SKM-1 treated with dmso at 0.1 percent for 144 hours (cell line): ENCODE data around the gene BSG.
"Not testable (repeated sequence)": the region's sequence is repeated elsewhere in the genome, so short reads cannot be mapped to it uniquely, and the experiment has no call there.

Experiments
- DNase-seq: peaks from one replicate; lab custom pipeline; 2025; ENCODE audit not compliant: unreplicated experiment; lab: John Stamatoyannopoulos, UW

BSG gene

GRCh38 chr19:617551-618246, 45.3 kb downstream of the BSG start:
- no peak for DNase-seq

DNA sequence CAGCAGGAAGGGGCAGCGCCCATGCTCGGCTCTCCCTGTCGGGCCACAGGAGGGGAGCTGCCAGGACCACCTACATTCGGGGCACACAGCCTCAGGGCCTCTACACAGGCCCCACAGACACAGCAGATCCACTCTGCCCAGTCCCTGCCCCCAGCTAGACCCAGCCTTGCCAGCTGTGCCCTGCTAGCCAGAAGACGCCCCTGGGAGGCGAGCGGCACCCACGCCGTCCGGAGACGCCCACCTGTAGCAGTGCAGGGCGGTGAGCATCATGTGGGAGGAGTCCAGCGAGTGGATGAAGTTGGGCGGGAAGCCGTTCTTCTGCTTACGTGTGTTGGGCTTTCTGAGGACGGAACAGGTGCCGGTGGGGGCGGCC, 45.8 kb downstream of the BSG start:
- no peak for DNase-seq

GRCh38 chr19:618674-619285, 46.4 kb downstream of the BSG start:
- DNase-seq: no peak

DNA sequence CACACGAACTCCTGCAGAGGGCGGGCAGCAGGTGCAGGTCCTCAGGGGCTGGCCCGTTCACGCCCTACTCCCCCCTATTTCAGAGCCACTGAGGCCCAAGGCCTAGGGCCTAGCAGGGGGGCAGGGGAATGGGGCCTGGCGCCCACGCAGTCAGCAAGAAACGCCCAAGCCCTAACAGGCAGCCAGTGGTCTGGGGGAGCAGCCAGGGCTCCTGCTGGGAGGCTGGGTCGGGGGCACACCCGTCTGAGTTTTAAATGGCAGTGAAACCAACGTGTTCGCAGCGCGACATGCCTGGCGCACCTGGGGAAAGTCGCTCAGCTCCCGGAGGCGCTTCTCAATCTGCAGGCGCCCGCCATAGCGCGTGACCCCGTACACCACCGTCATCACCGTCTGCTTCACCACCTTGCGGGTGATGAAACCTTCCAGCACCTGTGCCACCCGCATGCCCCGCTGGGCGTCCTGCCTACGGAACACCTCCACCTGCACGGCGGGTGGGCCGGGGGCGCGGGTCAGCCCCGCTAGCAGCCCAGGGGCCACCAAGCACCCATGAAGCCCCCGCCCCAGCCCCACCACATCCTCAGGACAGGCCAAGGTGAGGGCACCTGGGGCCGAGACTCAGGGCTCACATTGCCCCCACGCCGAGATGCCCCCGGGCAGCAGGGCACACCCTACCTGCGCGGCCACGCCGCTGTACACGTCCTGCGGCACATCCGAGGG, 47.0 kb downstream of the BSG start:
- no peak for DNase-seq

GRCh38 chr19:620166-620862, 47.9 kb downstream of the BSG start:
- no peak for DNase-seq

DNA sequence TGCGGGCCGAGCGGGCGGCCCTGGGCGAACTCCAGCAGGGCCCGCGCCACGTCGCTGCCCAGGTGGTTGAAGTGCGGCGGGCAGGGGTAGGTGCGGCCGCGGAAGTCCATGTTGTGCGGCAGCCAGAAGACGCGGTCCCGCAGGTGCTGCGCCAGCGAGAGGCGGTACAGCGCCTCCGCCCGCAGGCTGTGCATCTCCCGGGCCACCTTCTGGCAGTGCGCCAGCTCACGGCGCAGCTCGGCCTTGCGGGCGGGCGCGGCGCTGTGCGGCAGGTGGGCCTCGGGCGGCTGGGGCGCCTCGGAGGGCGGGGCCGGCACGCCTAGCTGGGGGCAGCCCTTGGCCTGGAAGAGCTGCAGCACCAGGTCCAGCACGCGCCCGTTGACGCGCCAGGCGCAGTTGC, 48.8 kb downstream of the BSG start:
- DNase-seq: not testable (repeated sequence)

DNA sequence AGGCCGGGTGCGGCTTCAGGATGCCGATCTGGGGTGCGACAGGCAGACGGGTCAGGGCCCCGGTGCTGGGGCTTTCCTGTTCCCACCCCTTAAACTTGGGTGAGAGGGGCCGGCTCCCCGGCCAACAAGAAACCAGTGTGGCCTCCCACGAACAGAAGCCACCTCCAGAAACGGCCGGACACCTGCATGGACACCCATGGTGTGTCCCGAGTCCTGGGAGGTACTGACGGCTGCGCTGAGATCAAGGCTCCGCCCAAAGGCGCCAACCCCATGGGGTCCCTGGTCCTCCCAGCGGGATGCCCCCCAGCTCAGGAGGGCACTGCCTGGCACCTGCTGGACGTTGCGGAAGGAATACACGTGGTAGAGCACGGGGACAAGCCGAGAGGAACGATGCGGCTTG, 49.4 kb downstream of the BSG start:
- DNase-seq: no peak

DNA sequence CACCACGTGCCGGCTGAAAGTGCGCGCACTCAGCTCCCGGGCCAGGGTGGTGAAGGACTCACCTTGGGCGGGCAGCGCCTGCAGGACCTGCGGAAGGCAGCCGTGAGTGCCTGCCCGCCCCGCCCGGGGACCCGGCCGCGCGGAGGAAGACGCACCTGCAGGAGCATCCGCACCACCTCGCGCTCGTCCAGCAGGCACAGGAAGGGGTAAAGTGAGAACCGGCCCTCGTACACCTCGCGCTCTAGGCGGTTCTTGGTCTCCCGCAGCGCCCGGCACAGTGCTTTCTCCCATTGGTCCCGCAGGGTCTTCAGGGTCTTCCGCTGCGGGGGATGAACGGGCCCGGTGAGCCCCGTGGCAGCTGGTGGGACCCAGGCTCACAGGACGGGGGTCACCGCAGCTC, 50.3 kb downstream of the BSG start:
- DNase-seq: no peak

DNA sequence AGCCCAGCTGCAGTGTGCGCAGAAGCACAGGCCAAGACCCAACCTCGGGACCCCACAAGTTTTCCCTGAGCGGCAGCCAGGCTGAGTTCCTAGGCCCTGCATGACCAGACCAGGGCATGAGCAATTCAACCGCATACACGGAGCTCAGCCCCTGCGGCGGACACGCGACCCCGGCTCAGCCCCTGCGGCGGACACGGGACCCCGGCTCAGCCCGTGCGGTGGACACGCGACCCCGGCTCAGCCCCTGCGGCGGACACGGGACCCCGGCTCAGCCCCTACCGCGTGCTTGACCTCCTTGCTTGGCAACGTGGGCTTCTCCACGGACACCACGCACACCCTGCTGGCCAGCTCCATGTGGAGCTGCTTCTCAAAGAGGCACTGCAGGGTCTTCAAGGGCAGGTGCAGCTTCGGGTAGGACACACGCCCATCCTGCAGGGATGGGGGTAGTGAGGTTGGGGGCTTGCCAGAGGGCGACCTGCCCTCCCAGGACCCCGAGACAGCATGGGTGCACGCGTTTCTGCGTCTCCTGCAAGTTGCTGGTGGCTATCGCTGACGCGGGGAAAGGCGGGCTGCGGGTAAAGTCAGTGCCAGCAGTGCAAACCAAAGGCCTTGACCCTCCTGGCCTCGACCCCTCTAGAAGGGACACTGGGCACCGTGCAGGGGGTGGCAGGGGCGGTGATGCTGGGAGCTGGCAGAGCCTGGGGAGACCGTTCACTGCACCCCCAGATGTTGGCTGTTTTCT, 51.0 kb downstream of the BSG start:
- no peak for DNase-seq

GRCh38 chr19:623974-624373, 51.6 kb downstream of the BSG start:
- no peak for DNase-seq

DNA sequence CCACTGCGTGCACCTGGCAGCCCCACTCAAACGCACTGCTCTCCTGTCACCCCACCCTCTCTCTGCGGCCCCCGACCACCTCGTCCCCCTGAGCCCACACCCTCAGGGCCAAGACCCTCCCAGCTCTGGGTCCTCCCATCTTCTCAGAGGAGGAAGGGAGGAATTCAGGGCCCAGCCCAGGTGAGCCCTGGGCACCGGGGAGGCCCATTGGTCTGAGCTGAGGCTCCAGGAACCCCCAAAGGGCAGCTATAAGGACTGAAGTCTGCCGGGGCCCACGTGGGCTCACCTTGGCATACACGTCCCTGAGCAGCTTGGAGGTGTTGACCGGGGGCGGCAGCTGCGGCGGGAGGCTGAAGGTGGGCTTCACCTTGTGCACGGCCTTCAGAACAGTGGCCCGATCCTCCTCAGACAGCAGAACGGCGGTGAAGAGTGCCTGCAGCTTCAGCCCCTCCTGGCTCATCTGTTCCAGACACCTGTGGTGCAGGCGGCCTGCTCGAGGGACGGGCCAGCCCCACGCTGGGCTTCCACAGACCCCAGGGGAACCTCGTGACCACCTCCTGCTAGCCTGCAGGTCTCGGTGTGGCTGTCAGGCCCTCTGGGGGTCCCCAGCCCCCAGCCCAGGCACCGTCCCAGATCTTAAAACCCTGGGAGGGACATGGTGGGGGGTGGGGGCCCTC, 52.2 kb downstream of the BSG start:
- DNase-seq: no peak

DNA sequence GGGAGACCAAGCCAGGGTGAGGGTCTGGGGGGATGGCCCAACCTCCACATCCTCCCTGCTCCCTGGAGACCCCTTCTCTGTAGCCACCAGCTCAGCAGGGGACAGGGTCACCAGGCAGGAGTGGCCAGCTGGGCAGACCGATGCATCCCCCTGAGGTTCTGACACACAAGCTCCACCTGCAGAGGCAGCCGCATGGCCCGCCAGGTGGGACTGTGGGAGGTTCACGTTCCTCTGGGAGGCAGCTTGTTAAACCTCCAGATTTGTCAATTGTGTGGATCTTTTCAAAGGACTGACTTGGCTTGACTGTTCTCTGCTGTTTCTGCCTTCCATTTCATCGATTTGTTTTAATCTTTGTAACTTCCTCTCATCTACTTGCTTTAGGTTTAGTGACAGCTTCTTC, 52.9 kb downstream of the BSG start:
- no peak for DNase-seq

GRCh38 chr19:626566-626965, 54.2 kb downstream of the BSG start:
- not testable (repeated sequence) for DNase-seq

DNA sequence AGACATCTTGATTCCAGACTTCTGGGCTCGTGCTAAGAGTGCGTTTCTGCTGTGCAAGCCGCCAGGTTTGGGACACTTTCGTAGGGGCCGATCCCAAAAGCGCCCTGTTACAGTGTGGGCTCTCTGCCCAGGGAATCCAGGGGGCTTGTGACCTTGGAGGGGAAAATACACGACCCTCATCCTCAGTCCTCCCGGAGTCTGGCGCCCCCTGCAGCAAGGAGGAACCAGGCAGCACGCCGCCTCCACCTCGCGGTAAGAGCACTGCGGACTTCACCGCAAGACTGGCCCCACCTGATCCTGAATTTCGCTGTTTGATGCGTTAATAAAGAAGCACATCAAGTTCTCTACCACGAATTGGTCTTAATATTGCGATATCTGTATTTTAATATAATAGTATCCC, 55.8 kb downstream of the BSG start:
- no peak for DNase-seq

GRCh38 chr19:629515-629914, 57.1 kb downstream of the BSG start:
- DNase-seq: not testable (repeated sequence)

GRCh38 chr19:629961-630714, 57.7 kb downstream of the BSG start:
- DNase-seq: no peak

GRCh38 chr19:632579-633067, 60.2 kb downstream of the BSG start:
- DNase-seq: no peak
